K562 (cell line): ENCODE measurements around the gene CSTPP1.

ENCODE experiments used
- MTA1 ChIP-seq: fragments of 450-650 bp; IDR thresholded peaks from 2 replicates; pipeline ENCODE4 v1.6.1; 2017; ENCODE audit warnings: borderline replicate concordance
- NFIC ChIP-seq: fragments of 450-650 bp; IDR thresholded peaks from 2 replicates; pipeline ENCODE4 v1.6.1; 2017; ENCODE audit warnings: mild to moderate bottlenecking, inconsistent platforms
- POLR2A ChIP-seq: fragments of 450-650 bp; conservative IDR thresholded peaks from 2 replicates; pipeline ENCODE4 v1.6.1; 2016
- ZBTB1 ChIP-seq: sonication (generic); formaldehyde crosslinking; IDR thresholded peaks from 2 replicates; pipeline ENCODE4 v1.8.1; 2023; ENCODE audit warnings: missing genetic modification reagents, low read depth, mild to moderate bottlenecking, borderline replicate concordance
- ZKSCAN1 ChIP-seq: fragments of 150-350 bp; IDR thresholded peaks from 2 replicates; pipeline ENCODE4 v1.6.1; 2016; ENCODE audit warnings: low read depth, low read length
- ZNF175 ChIP-seq: fragments of 200-800 bp; sonication (Bioruptor generic); IDR thresholded peaks from 2 replicates; pipeline ENCODE4 v1.6.1; 2016; ENCODE audit warnings: low read depth, mild to moderate bottlenecking, missing genetic modification characterization, missing compliant biosample characterization
- TF ChIP-seq, protein P1 (sequence below): fragments of 200-800 bp; sonication (Bioruptor generic); IDR thresholded peaks from 2 replicates; pipeline ENCODE4 v1.6.1; 2017; ENCODE audit warnings: missing genetic modification characterization, missing compliant biosample characterization
- TF ChIP-seq, protein P2 (sequence below): IDR thresholded peaks from 2 replicates; pipeline ENCODE4 v1.6.1; 2012; ENCODE audit warnings: low read depth, low read length, improper control_type of control experiment, borderline replicate concordance
- TF ChIP-seq, protein P3 (sequence below), 3 experiments: IDR thresholded peaks in 2 of 3; conservative IDR thresholded peaks in 1 of 3; 2 replicates each; pipeline ENCODE4 v1.5.1; 2011 to 2012; ENCODE audit warnings: low read length in 3 of 3, mild to moderate bottlenecking in 3 of 3, control low read depth in 2 of 3, improper control_type of control experiment in 1 of 3, inconsistent platforms in 1 of 3, low read depth in 1 of 3, mixed read lengths in 1 of 3, moderate library complexity in 1 of 3; ENCODE audit not compliant: insufficient read depth in 2 of 3

DNA sequence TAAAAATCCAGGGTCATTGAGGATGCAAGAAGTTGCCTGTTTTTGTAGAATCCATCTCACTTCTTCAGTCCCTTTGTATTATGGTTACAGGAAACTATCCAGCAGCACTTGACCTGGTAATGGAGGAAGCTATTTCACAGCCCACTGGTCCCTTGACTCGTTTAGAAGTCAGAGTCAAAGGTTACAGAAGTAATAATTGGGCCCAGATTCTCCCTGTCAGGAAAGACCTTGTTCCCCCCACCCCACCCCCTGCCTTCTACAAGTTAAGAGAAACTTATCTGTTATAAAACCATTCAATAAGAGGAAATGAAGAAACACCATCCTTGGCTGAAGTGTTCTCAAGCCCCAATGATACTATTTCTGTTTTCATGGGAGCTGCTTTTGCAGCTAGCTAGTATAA lies 65.8 kb downstream of the CSTPP1 start:
- TF ChIP-seq POLR2A (no peak), ZBTB1 (CRISPR knock-in tag) (no peak), MTA1 (no peak), NFIC (no peak), ZKSCAN1 (no peak), ZNF175 (CRISPR knock-in tag) (no peak)
- TF ChIP-seq, protein P1, sequence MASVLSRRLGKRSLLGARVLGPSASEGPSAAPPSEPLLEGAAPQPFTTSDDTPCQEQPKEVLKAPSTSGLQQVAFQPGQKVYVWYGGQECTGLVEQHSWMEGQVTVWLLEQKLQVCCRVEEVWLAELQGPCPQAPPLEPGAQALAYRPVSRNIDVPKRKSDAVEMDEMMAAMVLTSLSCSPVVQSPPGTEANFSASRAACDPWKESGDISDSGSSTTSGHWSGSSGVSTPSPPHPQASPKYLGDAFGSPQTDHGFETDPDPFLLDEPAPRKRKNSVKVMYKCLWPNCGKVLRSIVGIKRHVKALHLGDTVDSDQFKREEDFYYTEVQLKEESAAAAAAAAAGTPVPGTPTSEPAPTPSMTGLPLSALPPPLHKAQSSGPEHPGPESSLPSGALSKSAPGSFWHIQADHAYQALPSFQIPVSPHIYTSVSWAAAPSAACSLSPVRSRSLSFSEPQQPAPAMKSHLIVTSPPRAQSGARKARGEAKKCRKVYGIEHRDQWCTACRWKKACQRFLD, result no peak
- TF ChIP-seq, protein P2, sequence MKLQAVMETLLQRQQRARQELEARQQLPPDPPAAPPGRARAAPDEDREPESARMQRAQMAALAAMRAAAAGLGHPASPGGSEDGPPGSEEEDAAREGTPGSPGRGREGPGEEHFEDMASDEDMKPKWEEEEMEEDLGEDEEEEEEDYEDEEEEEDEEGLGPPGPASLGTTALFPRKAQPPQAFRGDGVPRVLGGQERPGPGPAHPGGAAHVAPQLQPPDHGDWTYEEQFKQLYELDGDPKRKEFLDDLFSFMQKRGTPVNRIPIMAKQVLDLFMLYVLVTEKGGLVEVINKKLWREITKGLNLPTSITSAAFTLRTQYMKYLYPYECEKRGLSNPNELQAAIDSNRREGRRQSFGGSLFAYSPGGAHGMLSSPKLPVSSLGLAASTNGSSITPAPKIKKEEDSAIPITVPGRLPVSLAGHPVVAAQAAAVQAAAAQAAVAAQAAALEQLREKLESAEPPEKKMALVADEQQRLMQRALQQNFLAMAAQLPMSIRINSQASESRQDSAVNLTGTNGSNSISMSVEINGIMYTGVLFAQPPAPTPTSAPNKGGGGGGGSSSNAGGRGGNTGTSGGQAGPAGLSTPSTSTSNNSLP, result no peak
- TF ChIP-seq, protein P3, sequence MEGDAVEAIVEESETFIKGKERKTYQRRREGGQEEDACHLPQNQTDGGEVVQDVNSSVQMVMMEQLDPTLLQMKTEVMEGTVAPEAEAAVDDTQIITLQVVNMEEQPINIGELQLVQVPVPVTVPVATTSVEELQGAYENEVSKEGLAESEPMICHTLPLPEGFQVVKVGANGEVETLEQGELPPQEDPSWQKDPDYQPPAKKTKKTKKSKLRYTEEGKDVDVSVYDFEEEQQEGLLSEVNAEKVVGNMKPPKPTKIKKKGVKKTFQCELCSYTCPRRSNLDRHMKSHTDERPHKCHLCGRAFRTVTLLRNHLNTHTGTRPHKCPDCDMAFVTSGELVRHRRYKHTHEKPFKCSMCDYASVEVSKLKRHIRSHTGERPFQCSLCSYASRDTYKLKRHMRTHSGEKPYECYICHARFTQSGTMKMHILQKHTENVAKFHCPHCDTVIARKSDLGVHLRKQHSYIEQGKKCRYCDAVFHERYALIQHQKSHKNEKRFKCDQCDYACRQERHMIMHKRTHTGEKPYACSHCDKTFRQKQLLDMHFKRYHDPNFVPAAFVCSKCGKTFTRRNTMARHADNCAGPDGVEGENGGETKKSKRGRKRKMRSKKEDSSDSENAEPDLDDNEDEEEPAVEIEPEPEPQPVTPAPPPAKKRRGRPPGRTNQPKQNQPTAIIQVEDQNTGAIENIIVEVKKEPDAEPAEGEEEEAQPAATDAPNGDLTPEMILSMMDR (IDR thresholded peaks at IDR 0.05 in 2 of 3, conservative IDR thresholded peaks at IDR 0.05 in 1 of 3; ENCODE audit: insufficient read depth in 2 of 3, low read depth in 1 of 3, low read length in 3 of 3), result no peak
